Non-pigmented ciliary epithelial cell (primary cell): Measurements from ENCODE around the gene MAPK6.

Experiments used
- DNase-seq: peaks from one replicate; pipeline ENCODE4 v3.0.0-alpha.2; 2010; ENCODE audit warnings: low read depth

Gene MAPK6

DNA sequence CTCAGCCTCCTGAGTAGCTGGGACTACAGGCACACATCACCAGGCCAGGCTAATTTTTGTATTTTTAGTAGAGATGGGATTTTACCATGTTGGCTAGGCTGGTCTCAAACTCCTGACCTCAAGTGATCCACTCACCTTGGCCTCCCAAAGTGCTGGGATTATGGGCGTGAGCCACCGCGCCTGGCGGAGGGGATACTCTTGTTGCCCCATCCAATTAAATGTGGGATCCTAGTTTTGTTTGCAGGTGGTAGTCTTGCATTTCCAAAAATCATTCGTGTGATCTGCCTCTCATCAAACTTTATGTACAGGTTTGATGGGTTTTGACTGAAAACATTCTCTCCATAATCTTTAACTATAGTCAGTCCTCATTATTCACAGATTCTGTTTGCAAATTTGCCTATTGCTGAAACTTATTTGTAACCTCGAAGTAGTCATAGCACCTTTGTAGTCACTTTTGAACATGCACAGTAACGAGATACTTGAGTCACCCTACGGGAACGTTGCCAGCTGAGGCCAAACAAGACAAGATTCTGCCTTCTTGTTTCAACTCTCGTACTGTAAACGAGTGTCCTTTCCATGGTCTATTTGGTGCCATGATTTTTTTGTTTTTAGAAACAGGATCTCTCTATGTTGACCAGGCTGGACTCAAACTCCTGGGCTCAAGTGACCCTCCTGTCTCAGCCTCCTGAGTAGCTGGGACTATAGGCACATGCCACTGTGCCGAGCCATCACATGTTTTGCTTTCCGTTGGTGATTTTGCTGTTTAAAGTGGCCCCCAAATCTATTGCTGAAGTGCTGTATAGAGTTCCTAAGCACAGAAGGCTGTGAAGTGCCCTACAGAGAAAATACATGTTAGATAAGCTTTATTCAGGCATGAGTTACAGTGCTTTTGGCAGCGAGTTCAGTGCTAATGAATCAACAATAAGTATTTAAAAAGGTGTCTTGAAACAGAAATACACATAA, 8.1 kb upstream of the MAPK6 start:
- DNase-seq = peak; percentile 75

DNA sequence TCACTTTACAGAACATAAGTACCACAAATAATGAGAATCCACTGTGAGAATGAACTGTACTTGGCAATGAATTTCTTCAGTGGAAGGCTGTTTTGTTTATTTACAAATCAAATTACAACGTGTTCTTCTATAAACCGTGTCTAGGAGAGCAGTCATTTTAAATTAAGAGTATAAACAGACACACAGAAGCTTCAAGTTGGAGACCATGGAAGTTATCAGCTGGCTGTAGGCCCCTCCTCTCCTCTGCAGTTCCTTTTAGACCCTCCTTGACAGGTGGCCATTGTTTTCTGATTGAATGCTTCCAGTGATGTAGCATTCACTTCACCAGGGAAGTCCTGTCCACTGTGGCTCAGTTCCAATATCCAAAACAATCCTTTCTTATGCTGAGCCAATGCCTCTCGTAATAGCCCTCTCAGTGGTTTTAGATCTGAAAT, 7.3 kb upstream of the MAPK6 start:
- DNase-seq = no peak

DNA sequence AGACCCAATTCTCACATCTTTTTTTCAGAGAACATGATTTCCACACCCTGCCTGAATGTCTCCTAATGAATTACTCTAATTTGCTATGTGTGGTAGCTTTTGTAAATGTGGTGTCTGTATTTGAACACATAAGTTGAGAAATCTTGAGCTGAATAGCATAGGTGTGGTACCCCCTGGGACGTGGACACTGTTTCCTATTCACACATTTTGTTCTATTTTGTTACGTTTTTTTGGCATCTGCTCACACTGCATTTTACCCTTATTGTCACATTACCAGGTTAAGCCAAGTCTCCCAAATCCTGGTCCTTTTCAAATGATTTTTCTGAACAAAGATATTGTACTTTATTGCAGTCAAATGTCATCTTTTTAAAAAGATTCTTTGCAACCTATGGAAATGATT, 6.8 kb upstream of the MAPK6 start:
- DNase-seq = no peak

DNA sequence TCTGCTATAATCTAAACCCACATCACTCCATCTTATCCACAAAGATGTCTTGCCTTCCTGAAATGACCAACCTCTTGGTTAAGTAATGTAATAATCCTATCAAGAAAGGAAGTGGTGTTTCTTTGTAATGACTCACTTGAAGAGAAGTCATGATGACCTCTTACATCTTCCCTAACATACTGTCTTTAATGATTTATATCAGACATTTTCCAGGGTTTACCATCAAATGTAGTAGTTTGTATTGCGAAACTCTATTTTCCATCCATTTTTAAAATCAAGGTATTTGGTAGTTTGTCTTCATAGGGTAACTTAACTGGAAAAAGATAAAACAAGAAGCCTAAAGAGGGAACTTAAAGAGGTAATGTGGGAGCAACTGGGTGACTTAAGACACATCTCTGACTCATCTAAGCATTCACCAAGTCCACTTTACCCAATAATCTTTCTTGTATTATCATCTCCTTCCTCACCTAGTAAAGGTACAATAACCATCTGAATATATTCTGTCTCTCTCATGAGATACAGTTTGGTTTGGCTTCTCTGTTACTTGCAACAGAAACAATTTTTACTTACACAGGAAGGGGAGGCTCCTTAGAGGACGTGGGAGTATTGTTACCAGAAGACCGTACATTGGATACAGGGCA, 5.7 kb upstream of the MAPK6 start:
- no peak for DNase-seq

DNA sequence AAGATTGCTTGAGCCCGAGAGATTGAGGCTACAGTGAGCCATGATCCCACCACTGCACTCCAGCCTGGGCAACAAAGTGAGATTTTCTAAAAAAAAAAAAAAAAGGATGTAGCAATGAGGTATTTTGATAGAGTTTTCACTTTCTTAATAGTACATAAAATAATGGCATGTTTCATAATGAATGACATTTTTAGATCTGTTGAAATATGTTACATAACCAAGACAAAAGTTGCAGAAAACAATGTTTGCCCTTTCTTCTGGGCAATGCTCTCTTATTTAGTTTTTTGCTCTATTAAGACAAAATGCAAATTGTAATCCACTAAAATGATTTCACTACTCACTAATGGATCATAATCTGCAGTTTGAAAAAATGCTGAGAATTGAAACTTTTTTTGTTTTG, 4.4 kb upstream of the MAPK6 start:
- no peak for DNase-seq

DNA sequence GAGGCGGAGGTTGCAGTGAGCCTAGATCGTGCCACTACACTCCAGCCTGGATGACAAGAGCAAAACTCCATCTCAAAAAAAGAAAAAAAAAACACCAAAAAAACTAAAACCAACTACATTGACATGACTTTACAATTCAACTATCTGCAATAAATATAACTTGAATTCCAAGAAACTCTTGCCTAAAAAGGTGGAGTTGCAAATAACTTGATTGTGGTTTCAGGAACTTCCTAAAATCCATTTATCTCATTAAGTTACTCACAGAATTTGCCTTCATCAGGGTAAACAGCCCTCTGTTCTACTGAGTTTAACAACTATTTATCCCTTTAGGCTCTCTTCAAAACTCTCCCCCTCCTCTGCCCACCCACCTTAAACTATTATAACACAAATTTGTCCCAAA, 2.7 kb upstream of the MAPK6 start:
- no peak for DNase-seq

DNA sequence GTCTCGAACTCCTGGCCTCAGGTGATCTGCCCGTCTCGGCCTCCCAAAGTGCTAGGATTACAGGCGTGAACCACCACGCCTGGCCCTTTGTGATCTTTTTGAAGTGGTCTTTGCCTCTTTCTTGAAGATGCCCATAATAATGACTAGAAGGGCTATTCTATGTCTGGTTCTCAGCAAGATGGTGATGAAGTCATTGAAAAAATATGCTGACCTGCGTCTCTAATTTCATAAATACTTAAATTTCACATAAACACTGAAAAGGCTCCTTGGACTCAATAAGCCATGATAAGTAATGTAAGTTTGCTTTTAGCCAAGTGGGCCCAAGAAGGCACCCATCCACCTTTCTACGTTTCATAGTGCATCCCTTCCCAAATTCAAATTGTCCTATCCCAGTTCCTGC, 775 bp upstream of the MAPK6 start:
- DNase-seq = no peak

DNA sequence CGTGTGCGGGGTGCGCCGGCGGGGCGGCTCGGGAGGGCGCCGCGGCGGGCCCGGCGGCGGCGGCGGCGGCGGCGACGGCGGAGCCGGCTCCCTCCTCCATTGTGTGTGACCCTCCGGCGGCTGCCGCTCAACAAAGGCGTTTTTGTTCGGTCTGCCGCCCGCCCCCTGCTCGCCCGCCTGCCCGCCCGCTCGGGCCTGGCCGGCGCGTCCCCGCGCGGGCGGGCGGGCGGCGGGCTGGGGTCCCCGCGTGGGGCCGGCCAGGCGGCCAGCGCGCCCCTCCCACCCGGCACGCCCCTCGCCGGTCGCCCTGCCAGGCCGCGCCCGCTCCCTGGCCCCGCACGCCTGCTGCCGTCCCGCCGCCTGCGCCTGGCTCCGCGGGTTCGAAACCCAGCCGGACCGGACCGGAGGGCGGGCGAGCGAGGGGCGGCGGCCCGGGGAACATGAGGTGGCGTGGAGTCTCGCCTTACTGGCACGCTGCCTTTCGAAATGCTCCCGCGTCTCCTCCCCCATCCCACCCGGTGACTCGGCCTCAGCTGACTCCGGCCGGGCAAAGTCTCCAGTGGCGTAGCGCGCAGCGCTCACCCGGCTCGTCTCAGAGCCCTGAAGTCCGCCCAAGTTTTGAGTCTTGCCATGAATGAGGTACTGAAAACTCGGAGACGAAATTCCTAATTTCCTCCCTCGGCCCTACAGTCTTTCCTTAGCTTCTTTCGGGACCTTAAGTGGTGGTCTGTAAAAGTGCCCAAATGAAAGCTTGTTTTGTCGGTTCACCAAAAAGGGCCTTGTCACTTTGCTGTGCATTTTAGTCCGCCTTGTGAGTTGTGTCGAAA, 588 bp downstream of the MAPK6 start:
- DNase-seq = peak; percentile 59

DNA sequence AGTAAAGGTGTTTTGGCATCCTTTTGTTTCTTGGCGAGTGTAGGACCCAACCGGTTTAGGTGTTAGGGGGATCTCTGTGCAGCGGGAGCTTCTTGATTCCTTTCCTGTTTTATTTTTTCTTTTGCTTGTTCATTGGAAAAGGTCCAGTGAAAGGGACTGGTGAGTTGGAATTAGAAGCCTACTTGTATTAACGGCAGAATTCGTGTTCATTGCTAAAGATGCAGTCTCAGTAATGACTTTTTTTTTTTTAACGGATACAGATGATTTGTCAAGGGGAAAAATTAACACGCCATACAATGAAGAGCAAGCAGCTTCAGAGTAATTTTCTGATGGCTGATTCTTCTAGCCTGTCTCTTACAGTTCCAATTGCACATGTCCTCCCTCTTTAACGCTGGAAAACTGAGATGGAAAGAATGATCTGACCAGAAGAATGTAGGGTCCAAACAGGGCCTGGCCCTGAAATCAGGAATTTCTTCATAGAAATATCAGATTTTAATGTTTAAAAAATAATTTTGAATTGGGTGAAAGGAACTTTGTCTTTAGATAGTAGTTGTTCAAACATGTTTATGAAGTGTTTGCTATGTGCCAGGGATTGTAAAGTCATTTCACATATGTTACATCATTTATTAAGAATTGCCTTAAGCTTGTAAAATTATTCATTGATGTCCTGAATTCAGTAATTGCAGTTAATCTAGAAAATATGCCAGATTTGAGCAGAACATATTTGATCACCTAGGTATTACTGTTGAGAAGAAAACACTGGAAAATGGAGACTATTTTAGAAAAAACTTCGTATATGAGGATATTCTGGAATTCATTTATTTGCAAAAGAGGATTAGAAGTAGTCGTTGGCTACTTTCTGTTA, 1.4 kb downstream of the MAPK6 start:
- no peak for DNase-seq

DNA sequence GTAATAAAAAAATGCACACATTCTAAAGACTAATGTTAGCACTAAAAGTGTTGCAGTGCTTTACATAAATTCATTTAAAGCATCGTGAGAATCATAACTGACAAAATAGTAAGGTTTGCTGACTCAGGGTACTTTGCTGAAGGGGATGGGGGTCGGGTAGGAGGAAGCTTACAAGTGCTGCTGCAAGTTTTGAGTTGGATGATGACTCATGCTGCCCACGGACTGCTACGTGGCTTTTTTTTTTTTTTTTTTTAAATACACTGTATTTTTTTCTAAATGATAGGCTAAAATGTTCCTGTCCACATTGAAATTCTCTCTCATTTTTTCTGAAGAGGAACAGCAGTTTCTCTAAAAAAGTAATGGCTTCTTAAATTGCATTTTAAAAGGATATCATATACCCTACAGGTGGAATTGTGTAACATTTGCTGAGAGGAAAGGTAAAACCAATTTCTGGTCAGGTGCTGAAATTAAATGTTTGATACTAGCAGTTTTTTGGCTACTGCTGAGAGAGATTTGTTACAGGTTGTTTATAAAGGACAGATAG, 2.2 kb downstream of the MAPK6 start:
- DNase-seq = peak; percentile 93

DNA sequence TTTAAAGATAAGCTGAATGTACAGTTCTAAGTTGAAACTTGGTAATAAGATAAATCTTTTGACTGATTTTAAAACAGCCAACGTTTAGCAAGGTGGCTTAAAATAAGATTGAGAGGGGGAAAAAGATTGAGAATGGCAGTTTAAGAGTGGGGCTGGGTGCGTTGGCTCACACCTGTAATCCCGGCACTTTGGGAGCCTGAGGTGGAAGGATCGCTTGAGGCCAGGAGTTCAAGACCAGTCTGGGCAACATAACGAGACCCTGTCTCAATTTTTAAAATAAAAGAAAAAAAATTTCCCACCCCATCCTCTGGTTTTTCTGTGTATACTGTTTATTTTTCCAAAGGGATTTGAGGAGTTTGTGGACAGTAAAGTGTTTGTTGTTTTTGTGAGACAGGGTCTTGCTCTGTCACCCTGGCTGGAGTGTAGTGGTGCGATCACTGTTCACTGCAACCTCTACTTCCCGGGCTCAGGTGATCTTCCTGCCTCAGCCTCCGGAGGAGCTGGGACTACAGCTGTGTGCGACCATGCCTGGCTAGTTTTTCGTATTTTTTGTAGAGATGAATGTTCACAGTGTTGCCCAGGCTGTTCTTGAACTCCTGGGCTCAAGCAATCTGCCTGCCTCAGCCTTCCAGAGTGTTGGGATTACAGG, 3.0 kb downstream of the MAPK6 start:
- DNase-seq = no peak

DNA sequence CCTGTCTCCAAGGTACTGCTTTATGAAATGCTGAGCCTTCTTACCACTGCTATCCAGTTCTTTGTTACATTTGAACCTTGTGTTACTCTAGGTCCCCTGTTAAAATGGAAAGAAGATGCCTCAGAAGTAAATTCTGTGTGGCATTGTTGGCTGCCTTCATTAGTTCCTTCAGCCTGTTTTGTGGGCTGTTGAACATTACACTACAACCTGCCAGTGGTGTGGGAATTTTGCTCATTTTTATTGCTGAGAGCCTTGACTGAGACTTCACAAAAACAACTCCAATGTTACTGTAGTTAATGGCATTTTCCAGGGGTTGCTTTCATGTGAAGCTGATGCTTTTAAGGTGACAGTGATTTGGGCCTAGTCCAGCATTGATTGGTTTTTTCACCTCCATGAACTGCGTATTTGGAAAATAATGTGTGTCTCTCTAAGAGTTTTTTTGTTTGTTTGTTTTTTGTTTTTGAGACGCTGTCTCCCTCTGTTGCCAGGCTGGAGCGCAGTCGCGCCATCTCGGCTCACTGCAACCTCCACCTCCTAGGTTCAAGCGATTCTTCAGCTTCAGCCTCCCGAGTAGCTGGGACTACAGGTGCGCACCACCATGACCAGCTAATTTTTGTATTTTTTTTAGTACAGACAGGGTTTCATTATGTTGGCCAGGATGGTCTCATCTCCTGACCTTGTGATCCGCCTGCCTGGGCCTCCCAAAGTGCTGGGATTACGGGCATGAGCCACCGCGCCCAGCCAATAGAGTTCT, 4.3 kb downstream of the MAPK6 start:
- DNase-seq = no peak

DNA sequence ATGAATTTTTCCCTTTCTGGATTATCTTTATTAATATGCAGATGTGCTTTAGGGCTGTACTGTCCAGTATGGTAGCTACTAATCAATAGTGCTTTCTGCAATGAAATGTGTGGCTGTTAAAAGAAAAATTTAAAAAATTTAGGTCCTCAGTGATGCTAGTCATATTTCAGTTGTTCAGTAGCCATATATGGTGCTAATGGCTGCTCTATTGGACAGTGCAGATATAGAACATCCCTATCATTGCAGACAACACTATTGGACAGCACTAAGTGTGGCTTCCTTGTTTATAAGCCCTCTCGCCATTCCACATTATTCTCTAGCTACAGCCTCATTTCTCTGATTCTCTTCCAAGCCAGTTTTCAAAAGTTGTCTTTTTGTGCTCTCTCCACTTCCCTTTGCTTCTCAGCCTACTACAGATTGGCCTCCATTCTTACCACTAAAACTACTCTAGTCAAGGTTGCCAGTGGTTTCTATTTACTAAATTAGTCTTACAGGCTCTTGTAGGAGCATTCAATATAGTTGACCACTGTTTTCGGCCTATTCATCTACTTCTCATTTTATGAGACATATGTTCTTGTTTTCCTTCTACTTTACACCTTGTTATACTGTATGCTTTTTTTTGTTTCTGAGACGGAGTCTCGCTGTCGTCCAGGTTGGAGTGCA, 9.5 kb downstream of the MAPK6 start:
- DNase-seq = no peak

DNA sequence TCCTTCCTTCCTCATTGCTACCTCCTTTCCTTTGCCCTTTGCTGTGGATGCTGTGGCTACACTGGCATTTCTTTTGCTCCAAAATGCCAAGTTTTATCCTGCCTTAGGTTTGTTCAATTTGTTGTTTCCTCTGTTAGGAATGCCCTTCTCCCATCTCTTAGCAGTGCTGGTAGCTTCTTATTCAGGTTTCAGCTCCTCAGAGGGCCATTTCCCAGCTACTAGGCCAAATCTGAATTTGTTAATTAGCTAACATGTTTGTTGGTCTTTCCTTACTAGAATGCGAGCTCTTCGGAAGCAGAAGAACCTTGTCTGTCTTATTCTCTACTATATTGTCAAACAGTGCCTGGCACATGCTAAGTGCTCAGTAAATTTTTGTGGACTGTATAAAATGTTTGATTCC, 11.0 kb downstream of the MAPK6 start:
- DNase-seq = no peak

DNA sequence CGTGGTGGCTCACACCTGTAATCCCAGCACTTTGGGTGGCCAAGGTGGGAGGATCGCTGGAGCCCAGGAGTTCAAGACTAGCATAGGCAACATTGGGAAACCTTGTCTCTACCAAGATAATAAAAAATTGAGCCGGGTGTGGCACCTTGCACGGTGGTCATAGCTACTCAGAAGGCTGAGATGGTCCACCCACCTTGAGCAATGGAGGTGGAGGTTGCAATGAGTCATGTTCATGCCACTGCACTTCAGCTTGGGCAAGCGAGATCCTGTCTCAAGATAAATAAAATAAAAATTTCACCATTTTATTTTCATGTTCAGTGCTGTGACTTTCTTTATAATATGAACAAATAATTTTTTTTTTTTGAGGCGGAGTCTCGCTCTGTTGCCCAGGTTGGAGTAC, 12.5 kb downstream of the MAPK6 start:
- DNase-seq = no peak

DNA sequence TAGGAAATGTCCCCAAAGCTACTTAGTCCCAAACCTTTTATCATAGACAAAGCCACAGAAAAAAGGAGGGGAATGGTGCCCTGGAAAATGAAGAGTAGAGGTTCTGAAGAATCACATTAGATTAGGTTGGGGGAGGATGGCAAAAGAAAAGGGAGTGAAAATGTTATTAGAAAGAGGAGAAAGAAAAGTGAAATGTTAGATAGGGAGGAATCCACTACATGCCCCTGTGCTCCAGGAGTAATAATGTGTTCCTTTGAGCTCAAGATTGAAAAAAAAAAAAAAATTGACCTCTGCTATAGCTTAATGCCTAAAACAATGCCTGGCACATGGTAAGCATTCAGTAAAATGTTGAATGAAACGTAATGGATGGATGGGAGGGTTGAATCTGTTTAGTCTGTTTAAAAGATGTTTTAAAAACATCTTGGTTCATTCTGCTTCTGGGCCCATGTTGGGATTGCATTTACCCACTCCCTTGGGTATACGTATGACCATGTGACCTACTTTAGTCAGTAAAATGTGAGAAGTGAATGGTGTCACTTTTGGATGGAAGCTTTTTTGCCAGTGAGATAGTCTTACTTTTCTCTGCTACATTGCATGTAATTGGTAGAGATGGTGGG, 19.0 kb downstream of the MAPK6 start:
- no peak for DNase-seq

DNA sequence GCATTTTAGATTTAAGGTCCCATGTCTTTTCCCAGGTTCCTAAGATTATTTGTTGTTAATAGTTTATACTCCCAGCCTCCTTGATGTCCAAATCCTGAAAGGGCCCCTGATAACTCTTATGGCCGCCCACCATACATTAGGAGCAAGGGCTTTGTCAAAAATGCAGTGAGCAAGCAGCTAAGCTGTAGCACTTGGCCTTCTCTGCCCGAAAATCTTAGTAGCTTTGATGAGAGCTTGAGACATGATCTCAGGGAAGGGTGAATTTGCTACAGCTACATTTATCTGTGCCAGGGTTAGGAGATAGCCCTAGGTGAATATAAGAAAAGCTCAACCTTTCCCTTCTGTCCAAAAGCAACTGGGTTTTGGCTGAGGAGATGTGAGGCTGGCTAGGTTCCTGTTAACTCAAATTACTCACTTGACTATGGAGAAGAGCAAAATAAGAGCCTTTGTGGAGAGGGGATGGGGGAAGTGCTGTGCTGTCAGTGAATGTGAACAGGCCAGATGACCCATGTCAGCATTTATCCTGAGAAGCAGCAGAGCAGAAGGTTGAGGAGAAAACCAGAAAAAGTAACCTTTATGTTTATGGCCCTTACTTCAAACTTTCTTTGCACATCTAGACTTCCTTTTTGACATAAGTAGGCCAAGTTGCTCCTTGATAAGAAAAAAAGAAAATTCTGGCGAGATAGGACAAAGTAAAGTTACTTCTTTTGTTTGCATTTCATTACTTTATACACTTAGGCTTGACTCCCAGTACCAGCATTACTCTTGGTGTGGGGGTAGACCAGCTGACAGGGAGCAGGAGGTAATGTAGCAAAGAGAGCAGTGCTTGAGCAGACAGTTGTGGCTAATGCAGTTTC, 21.1 kb downstream of the MAPK6 start:
- no peak for DNase-seq
